Measurements from ENCODE around the gene MTUS2.

The MTUS2 gene

GRCh38 chr13:28859717-28860116, 39.6 kb downstream of the MTUS2 start:
- TF ChIP-seq, protein P1, sequence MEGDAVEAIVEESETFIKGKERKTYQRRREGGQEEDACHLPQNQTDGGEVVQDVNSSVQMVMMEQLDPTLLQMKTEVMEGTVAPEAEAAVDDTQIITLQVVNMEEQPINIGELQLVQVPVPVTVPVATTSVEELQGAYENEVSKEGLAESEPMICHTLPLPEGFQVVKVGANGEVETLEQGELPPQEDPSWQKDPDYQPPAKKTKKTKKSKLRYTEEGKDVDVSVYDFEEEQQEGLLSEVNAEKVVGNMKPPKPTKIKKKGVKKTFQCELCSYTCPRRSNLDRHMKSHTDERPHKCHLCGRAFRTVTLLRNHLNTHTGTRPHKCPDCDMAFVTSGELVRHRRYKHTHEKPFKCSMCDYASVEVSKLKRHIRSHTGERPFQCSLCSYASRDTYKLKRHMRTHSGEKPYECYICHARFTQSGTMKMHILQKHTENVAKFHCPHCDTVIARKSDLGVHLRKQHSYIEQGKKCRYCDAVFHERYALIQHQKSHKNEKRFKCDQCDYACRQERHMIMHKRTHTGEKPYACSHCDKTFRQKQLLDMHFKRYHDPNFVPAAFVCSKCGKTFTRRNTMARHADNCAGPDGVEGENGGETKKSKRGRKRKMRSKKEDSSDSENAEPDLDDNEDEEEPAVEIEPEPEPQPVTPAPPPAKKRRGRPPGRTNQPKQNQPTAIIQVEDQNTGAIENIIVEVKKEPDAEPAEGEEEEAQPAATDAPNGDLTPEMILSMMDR (IDR thresholded peaks at IDR 0.05): no peak

DNA sequence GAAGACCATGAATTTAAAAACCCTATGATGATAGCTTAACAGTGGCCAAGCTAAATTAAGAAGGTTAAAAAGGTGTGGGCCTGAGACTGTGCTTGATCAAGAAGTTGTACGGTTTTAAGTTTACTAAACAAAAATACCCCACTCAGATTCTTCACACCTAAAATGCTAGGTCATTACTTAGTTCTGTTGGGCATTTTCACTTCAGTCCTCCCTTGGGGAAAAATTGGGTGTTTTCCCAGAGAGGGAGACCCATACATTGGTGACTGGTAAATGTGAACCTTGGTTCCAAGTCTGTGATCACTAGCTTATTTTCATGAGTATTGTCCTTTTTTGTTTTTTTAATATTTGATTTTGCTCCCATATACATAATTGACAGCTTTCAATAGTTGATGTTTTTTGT, 44.4 kb downstream of the MTUS2 start:
- TF ChIP-seq, protein P1 (IDR thresholded peaks at IDR 0.05): no peak

- TF ChIP-seq, protein P1 (IDR thresholded peaks at IDR 0.05): no peak
Measured at GRCh38 chr13:28865149-28865744, 45.1 kb downstream of the MTUS2 start.

DNA sequence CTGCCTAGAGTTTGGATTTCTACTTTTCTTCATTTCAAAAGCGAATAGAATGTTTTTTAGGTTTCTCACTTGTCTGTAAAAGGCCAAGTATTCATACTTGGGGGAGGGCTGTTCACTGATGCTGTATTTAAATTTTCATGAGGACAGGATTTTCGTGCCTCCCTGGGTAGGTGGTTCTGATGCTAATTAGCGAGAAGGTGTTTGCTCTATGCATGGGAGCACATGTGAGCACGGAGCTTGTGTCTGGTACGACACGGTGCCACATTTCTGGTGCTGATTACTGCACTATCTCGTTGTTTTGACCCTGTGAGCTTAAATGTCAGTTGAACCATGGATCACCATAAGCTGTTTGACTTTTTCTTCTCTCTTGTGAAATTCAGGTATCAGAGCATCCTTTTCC, 45.8 kb downstream of the MTUS2 start:
- TF ChIP-seq, protein P1 (IDR thresholded peaks at IDR 0.05): no peak

DNA sequence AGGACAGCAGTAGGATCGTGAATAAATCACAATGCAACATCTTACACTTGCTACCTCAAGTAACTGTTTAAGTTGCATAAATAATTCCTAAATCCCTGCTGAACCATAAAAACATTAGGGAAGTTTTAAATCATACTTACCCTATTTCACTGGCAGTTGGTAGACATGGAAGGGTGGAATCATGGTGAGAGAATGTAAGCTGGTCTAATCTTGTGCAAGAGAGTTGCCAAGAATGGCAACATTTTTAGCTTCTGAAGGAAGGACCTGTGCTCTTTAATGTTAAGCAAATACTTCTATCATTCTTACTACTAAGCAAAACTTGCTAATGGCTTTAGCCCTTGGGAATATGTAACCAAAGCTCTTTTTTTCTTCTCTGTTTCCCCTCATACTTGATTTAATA, 46.8 kb downstream of the MTUS2 start:
- TF ChIP-seq, protein P1 (IDR thresholded peaks at IDR 0.05): no peak

- TF ChIP-seq, protein P1 (IDR thresholded peaks at IDR 0.05): no peak
Measured at GRCh38 chr13:28867564-28867963, 47.4 kb downstream of the MTUS2 start.

DNA sequence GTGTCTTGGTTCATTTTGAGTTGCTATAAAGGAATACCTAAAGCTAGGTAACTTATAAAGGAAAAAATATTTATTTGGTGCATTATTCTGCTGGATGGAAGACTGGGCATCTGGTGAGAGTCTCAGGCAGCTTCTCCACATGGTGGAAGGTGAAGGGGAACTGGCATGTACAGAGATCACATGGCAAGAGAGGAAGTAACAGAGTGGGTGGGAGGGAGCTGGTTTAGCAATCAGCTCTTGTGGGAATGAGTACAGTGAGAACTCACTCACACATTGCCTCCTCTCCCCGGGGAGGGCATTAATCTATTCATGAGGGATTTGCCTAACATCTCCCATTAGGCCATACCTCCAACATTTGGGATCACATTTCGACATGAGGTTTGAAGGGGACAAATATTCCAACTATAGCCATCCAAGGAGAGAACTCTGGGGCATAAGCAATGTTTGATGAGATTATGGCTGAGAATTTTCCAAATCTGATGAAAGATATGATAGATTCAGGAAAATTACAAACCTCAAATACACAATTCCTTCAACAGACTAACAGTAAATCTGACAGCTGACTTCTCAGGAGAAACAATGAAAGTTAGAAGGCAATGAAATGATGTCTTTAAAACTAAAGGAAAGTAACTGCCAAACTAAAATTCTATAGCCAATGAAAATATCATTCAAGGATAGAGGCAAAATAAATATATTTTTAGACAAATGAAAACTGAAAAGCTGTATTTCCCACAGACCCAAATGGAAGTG, 52.5 kb downstream of the MTUS2 start:
- TF ChIP-seq, protein P1 (IDR thresholded peaks at IDR 0.05): no peak
